ENCODE data around the gene IREB2.

GRCh38 chr15:78429477-78429876, 8.5 kb upstream of the IREB2 start:
- TF ChIP-seq, protein P1, sequence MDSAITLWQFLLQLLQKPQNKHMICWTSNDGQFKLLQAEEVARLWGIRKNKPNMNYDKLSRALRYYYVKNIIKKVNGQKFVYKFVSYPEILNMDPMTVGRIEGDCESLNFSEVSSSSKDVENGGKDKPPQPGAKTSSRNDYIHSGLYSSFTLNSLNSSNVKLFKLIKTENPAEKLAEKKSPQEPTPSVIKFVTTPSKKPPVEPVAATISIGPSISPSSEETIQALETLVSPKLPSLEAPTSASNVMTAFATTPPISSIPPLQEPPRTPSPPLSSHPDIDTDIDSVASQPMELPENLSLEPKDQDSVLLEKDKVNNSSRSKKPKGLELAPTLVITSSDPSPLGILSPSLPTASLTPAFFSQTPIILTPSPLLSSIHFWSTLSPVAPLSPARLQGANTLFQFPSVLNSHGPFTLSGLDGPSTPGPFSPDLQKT (CRISPR knock-in tag; IDR thresholded peaks at IDR 0.05; ENCODE audit: borderline replicate concordance): no peak
- TF ChIP-seq PHF20 (CRISPR knock-in tag; IDR thresholded peaks at IDR 0.05) (no peak), HNF4A (CRISPR knock-in tag; IDR thresholded peaks at IDR 0.05) (no peak), PCBP2 (optimal IDR thresholded peaks at IDR 0.05; ENCODE audit: low read depth, low read length, poor library complexity, severe bottlenecking) (no peak), ZNF446 (CRISPR knock-in tag; IDR thresholded peaks at IDR 0.05) (no peak), CREB1 (IDR thresholded peaks at IDR 0.05) (no peak), CREB1 (CRISPR knock-in tag; IDR thresholded peaks at IDR 0.05) (no peak), ZNF180 (CRISPR knock-in tag; IDR thresholded peaks at IDR 0.05; ENCODE audit: borderline replicate concordance, low read depth) (no peak), CTCF (CRISPR knock-in tag; IDR thresholded peaks at IDR 0.05) (no peak), EZH2 (conservative IDR thresholded peaks at IDR 0.05; ENCODE audit: low read depth, low read length) (no peak)

Measured in HepG2 (cell line).